ENCODE results near the gene EXD3. TPM values are rescaled to one million over a fixed set of nuclear protein-coding genes. Genes with fewer than 3 reads are reported as not detected.
A peak's percentile ranks its signal among the peaks of the same experiment; 100 is the strongest.
"Not testable (repeated sequence)": the region's sequence is repeated elsewhere in the genome, so short reads cannot be mapped to it uniquely, and the experiment has no call there.

EXD3 gene
- total RNA-seq: 10 to 100 TPM in 3 of 4 donors, 1 to 10 TPM in 1; 8.3 to 22.3 (median 14.2) TPM

GRCh38 chr9:137422604-137423513 lies at the start of gene EXD3, which contains the start of gene NOXA1:
Gene EXD3, minus strand, starts transcription at chr9:137423162. Its CDS starts 27,805 bp downstream, at chr9:137395357.
Gene NOXA1, plus strand, starts transcription at chr9:137423393. Its CDS starts 137 bp downstream, at chr9:137423530.
- WGBS: 0% methylated on average over 3 of the region's 113 CpGs
- TF ChIP-seq EP300 (IDR thresholded peaks at IDR 0.05) (no peak), CTCF (IDR thresholded peaks at IDR 0.05) (peak; percentile 71 to 88 (median 88)), POLR2A (IDR thresholded peaks at IDR 0.05; ENCODE audit: low read depth) (no peak), POLR2AphosphoS5 (IDR thresholded peaks at IDR 0.05) (peak; percentile 63 to 85)
- peaks cover 0 to under 1% (median 0%) of the 10 kb centered on the region in 4 donors for H3K36me3 ChIP-seq
- peak; percentile 96 for DNase-seq (ENCODE audit: extremely low spot score)
- no peaks in the 10 kb centered on the region for H3K27me3 ChIP-seq
- intact Hi-C loops (cut with DNase I): loop anchor here (10.0 kb wide), 1 partner anchor 102 kb away; no protein-coding TSS in a partner anchor
- H3K27ac ChIP-seq (replicated peaks in 1 of 4): peak within 1 kb of the TSS; percentile 69 to 80 (median 78)
- peaks cover 20 to 40% (median 31%) of the 10 kb centered on the region in 4 donors for H3K4me1 ChIP-seq
- H3K9me3 ChIP-seq: no peaks in the 10 kb centered on the region
- peak within 1 kb of the TSS; percentile 79 to 100 (median 96) for H3K4me3 ChIP-seq

DNA sequence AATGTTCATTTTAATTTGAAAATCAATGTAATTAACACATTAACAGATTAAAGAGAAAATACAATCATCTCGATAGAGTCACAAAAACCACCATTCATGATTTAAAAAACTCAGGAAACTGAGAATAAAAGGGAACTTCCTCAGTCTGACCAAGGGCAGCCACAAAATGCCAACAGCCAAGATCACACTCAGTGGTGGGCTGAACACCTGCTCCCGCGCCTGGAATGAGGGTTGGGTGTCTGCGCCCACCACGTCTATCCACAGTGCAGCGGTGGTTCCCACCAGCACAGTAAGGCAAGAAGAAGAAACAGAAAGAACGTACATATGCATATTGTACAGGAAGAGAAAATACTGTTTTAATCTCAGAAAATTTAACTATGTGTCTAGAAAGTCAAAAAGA lies 47.8 kb upstream of the EXD3 start:
- no peak for TF ChIP-seq POLR2A (IDR thresholded peaks at IDR 0.05; ENCODE audit: low read depth)
- TF ChIP-seq POLR2AphosphoS5 (IDR thresholded peaks at IDR 0.05): no peak
- no peak for TF ChIP-seq CTCF (IDR thresholded peaks at IDR 0.05)
- no peak for TF ChIP-seq EP300 (IDR thresholded peaks at IDR 0.05)
- WGBS: 73% methylated on average over 7 of the region's 7 CpGs
- H3K9me3 ChIP-seq: peaks cover 0 to 8% (median 5%) of the 10 kb centered on the region in 4 donors

GRCh38 chr9:137467896-137468295 lies 44.9 kb upstream of the EXD3 start:
- H3K4me3 ChIP-seq: no peak overlapping the region
- H3K4me1 ChIP-seq: no peaks in the 10 kb centered on the region
- TF ChIP-seq EP300 (IDR thresholded peaks at IDR 0.05) (no peak), POLR2A (IDR thresholded peaks at IDR 0.05; ENCODE audit: low read depth) (no peak), POLR2AphosphoS5 (IDR thresholded peaks at IDR 0.05) (no peak), CTCF (IDR thresholded peaks at IDR 0.05) (no peak)
- intact Hi-C loops (cut with DNase I): loop anchor here (10.0 kb wide), 1 partner anchor 57 kb away; no protein-coding TSS in a partner anchor
- no peaks in the 10 kb centered on the region for H3K9me3 ChIP-seq
- no peak for DNase-seq (ENCODE audit: extremely low spot score)
- no peaks in the 10 kb centered on the region for H3K27me3 ChIP-seq
- H3K27ac ChIP-seq (replicated peaks in 1 of 4): no peak overlapping the region
- peaks cover 0 to 8% (median 4%) of the 10 kb centered on the region in 4 donors for H3K36me3 ChIP-seq
- WGBS: 98% methylated on average over 4 of the region's 7 CpGs

More for the DNA sequence above, 47.8 kb upstream of the EXD3 start:
- Histone ChIP-seq H3K4me1 (no peaks in the 10 kb centered on the region), H3K27ac (replicated peaks in 1 of 4) (no peak overlapping the region), H3K36me3 (peaks cover 0 to 5% (median 0%) of the 10 kb centered on the region in 4 donors), H3K27me3 (no peaks in the 10 kb centered on the region), H3K4me3 (no peak overlapping the region)
- intact Hi-C loops (cut with DNase I): no loop called here
- no peak for DNase-seq (ENCODE audit: extremely low spot score)

- 92% methylated on average over 8 of the region's 16 CpGs for WGBS
- H3K9me3 ChIP-seq: no peaks in the 10 kb centered on the region
- intact Hi-C loops (cut with DNase I): loop anchor here (10.0 kb wide), 1 partner anchor 58 kb away; no protein-coding TSS in a partner anchor
- H3K36me3 ChIP-seq: peaks cover 0 to 10% (median 4%) of the 10 kb centered on the region in 4 donors
- H3K4me1 ChIP-seq: peaks cover 0 to under 1% (median under 1%) of the 10 kb centered on the region in 4 donors
- no peak for DNase-seq (ENCODE audit: extremely low spot score)
- no peaks in the 10 kb centered on the region for H3K27me3 ChIP-seq
- H3K27ac ChIP-seq (replicated peaks in 1 of 4): no peak overlapping the region
- no peak overlapping the region for H3K4me3 ChIP-seq
- TF ChIP-seq POLR2AphosphoS5 (IDR thresholded peaks at IDR 0.05) (no peak), EP300 (IDR thresholded peaks at IDR 0.05) (no peak), CTCF (IDR thresholded peaks at IDR 0.05) (no peak), POLR2A (IDR thresholded peaks at IDR 0.05; ENCODE audit: low read depth) (no peak)
Measured at GRCh38 chr9:137467161-137467581, 44.2 kb upstream of the EXD3 start.

GRCh38 chr9:137466389-137467085 lies 43.6 kb upstream of the EXD3 start:
- H3K27me3 ChIP-seq; H3K9me3 ChIP-seq; DNase-seq (ENCODE audit: extremely low spot score); H3K4me1 ChIP-seq; H3K4me3 ChIP-seq; H3K27ac ChIP-seq (replicated peaks in 1 of 4): not testable (repeated sequence)
- WGBS: 91% methylated on average over 35 of the region's 35 CpGs
- intact Hi-C loops (cut with DNase I): loop anchor here (10.0 kb wide), 1 partner anchor 58 kb away; no protein-coding TSS in a partner anchor
- H3K36me3 ChIP-seq: peaks cover 0 to 14% (median 4%) of the 10 kb centered on the region in 4 donors

All from esophagus muscularis mucosa (tissue), 4 donors.